Stimulated activated CD4-positive, alpha-beta T cell treated with anti-CD3 and anti-CD28 coated beads, TNF-alpha, amount 100 ng/mL, for 24 hours (primary cell): ENCODE measurements around the gene ZNF91.
"Not testable (repeated sequence)": the region's sequence is repeated elsewhere in the genome, so short reads cannot be mapped to it uniquely, and the experiment has no call there.

Source experiments
- DNase-seq, 3 experiments: peaks; one replicate each; pipeline ENCODE4 v3.0.0-alpha.2; 2020; ENCODE audit warnings: low read depth in 3 of 3

Gene ZNF91

GRCh38 chr19:23395041-23395721 lies at the start of gene ZNF91:
TSS of gene ZNF91 (minus strand) at chr19:23395471. CDS start at chr19:23395354, 117 bp downstream.
- DNase-seq: peak; percentile 78 to 90 (median 89)

DNA sequence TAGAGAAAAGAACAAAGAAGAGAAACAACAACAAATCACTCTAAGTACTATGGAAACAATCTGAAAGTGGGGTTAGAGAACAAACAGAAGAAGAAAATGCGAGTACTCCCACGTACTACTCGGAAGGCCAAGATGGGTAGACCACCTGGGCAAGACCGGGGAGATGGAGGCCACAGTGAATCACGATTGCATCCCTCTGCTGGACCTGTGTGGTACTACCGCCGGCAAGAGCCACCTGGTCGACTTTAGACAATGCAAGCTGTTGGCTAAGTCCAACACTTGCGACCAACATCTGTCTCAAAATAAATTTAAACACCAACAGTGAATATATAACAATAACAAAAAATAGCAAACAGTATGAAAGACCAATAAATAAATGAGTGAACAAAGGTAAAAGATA lies 45.5 kb upstream of the ZNF91 start:
- no peak for DNase-seq

GRCh38 chr19:23440207-23440606 lies 44.9 kb upstream of the ZNF91 start:
- DNase-seq: no peak

- no peak for DNase-seq
Observed at GRCh38 chr19:23439623-23440022, 44.4 kb upstream of the ZNF91 start.

DNA sequence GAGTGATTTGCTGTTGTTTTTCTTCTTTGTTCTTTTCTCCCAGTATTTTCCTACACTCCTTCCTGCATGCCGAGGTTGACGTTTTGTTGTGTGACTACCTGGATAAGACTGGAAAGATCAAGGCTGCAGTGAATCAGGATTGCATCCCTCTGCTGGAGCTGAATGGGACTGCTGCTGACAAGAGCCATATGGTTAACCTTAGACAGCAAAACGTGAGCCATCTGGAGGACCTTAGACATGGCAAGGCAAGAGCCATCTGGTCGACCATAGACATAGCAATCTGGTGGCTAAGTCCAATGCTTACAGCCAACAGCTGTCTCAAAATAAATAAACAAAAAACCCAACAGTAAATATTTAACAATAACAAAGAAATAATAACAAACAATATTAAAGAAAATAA lies 42.6 kb upstream of the ZNF91 start:
- no peak for DNase-seq

DNA sequence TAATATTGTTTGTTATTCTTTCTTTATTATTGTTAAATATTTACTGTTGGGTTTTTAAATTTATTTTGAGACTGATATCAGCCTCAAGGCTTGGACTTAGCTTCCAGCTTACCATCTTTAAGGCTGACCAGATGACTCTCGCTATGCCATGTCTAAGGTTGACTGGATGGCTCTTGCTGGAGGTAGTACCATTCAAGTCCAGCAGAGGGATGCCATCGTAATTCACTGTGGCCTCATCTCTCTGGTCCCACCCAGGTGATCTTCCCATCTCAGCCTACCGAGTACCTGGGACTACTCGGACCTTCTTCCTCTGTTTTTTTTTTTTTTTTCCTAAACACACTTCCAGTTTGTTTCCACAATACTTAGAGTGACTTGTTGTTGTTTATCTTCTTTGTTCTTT lies 41.7 kb upstream of the ZNF91 start:
- DNase-seq: no peak

DNA sequence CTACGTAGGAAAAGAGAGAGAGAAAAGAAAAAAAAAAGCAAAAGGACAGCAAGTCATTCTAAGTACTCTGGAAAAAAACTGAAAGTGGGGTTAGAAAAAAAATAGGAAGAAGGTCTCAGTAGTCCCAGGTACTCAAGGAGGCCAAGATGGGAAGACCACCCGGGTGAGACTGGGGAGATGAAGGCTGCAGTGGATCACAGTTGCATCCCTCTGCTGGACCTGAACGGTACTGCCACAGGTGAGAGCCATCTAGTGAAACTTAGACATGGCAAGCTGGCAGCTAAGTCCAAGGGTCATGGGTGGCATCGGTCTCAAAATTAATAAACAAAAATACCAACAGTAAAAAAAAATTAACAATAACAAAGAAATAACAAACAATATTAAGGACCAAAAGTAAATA lies 41.0 kb upstream of the ZNF91 start:
- DNase-seq: no peak

DNA sequence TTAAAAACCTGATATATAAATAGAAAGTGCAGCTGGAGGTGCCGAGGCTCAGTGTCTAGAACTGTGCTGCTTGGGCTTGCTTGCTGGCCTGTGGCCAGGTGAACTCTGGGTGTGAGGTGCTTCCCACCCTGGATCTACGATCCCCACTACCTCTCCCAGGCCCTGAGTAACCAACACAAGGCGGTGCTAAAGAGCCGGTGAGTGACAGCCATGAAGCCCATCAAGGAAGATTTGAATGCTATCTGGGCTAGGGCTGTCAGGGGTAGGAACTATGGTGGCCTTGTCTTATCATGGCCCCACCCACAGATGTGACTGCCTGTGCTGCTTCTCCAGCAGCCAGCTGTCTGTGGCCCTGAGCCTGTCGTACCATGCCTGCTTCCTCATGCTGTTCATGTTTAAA lies 25.6 kb upstream of the ZNF91 start:
- DNase-seq: no peak

DNA sequence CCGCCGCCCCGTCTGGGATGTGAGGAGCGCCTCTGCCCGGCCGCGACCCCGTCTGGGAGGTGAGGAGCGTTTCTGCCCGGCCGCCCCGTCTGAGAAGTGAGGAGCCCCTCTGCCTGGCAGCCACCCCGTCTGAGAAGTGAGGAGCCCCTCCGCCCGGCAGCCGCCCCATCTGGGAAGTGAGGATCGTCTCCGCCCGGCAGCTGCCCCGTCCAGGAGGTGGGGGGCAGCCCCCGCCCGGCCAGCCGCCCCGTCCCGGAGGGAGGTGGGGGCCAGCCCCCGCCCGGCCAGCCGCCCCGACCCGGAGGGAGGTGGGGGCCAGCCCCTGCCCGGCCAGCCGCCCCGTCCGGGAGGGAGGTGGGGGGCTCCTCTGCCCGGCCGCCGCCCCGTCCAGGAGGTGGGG lies 24.0 kb upstream of the ZNF91 start:
- not testable (repeated sequence) for DNase-seq

DNA sequence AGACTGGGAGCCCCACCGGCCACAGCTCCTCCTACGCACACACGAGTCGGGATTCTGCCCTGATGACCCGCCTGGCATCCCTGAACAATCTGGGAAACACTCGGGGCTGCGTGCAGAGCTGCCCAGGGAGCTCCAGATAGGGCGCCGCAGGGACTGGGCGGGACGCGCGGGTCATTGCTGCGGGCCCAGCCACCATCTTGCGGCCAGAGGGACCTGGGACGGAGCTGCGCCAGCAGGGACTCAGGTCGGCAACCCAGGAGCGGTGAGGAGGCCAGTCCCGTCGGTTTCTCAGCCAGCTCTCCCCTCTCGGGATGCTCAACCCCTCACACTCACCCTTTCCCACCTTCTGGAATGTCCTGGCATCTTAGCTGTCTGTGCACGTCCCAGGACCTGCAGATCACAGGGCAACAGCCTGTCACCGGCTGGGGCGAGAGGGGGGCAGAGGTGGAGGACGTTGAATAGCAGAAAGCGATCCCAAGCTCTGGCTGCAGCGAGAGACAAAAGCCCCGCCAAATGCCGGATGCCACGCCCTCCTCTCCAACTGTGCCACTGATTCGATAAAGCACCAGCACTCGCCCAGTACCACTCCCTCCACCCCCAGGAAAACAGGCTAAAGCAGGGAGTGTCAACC lies 20.4 kb upstream of the ZNF91 start:
- DNase-seq: peak in 1 of 3 experiments; percentile 24

- DNase-seq: no peak
Observed at GRCh38 chr19:23415034-23415433, 19.8 kb upstream of the ZNF91 start.

- no peak for DNase-seq
Observed at GRCh38 chr19:23410155-23410554, 14.9 kb upstream of the ZNF91 start.

GRCh38 chr19:23409392-23410048 lies 14.2 kb upstream of the ZNF91 start:
- no peak for DNase-seq

DNA sequence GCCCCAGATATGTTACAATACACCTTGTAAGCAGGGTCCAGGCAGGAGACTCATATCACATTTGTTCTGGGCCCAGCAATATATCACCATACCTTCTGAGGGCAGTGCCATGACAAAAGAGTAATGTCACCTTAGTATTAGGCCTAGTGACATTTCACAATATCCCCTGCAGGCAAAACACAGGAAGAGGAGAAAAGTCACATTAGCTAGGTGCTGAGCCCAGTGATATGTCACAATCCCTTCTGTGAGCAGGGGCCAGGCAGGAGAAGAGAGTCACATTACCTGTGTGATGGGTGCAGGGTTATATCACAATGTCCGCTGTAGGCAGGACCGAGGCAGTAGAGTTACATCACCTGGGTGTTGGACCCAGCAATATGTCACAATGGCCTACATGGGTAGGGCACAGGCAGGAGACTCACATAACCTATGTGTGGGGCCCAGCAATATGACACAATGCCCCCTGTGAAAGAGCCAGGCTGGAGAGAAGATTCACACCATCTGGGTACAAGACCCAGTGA lies 12.4 kb upstream of the ZNF91 start:
- no peak for DNase-seq

GRCh38 chr19:23406721-23407120 lies 11.4 kb upstream of the ZNF91 start:
- no peak for DNase-seq

DNA sequence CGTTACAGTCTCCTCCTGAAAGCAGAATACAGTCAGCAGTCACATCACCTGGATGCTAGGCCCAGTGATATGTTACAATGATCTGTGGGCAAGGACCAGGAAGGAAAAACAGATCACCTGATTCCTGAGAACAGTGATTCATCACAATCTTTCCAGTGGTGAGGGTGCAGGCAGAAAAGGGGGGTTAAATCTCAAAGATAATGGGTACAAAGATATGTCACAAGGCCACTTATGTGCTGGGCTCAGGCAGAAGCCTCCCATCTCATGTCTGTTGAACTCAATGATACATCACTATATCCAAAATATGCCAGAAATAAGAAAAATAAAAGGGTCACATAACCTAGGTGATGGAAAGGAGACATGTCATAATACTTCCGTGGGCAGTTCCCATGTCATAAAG lies 10.8 kb upstream of the ZNF91 start:
- DNase-seq: no peak

DNA sequence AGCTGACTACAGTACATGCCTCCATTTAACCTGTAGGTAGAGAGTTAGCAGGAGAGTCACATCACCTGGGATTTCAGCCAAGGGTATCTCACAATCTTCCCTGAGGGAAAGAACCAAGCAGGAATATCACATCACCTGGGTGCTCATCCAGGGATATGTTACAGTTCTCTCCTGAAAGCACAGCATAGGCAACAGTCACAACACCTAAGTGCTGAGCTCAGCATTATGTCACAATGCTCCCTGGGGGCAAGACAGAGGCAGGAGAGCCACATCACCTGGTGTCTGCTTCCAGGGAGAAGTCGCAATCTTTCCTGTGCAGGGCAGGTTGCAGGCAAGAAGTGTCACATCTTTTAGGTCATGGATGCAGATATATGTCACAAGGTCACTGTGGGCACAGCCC lies 9.4 kb upstream of the ZNF91 start:
- DNase-seq: no peak

DNA sequence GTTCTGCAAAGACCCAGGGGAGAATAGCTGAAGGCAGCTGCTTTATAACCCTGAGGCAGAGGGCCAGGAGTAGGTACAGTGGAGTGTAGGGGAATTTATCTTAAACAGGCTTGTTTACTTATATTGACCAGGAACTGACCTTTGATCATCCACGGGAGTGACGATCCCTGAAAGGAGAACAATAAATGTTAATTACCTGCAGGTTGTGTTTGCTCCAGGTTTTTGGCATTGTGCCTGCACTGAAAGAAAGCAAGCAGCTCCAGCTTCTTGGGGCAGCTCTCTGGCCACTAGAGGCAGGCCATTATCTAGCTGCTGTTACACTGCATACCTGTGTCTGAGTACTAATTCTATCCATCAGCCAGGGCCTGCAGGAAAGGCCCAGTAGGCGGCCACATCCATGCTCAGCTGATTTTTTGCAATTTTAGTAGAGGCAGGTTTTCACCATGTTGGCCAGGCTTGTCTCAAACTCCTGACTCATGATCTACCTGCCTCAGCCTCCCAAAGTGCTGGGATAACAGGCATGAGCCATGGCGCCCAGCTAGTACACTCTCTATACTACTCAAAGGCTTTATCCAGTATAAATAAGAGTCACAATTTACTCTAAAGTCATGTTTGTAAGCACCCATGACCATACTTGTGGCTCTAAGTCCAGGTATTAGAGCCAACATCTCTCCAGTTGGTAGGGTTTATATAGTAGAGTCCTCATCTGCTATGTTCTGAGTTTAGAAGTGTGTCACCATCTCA lies 8.5 kb upstream of the ZNF91 start:
- DNase-seq: no peak

DNA sequence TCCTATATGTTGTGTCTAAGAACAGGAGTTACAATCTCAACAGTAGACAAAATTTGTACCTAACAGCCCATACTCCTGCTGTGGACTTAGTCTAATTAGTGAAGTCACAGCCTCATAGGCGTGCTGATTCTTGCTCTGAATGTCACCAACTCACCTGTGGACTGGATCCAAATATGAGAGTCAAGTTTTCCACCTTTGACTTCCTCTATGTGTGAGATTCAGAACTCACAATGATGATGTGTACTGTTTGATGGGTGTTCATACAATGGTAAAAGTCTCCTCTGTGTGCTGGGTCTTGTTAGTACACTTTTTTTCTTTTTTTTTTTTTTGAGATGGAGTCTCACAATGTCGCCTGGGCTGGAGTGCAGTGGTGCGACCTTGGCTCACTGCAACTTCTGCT lies 7.8 kb upstream of the ZNF91 start:
- no peak for DNase-seq

- DNase-seq: no peak
Observed at GRCh38 chr19:23402388-23402787, 7.1 kb upstream of the ZNF91 start.

DNA sequence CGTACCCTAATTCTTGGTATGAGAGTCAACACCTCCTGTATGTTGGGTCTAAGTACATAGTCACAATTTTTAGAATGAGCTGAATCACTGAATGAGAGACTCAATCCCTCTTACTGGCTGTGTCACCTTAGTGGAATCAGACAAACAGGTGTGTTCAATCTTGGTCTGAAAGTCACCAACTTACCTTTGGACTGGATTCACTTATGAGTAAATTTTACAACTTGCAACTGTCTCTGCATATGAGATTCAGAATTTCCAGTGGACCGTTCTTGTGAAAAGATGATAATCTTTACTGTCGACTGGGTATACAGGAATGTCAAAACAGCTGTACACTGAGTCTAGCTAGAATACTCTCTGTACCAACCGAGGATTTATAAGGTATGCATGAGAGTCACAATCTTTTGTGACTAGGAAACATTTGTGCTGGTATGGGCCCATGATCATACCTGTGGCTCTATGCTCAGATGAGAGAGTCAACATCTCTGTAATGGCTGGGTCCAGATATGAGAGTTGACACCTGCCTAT lies 5.9 kb upstream of the ZNF91 start:
- no peak for DNase-seq

DNA sequence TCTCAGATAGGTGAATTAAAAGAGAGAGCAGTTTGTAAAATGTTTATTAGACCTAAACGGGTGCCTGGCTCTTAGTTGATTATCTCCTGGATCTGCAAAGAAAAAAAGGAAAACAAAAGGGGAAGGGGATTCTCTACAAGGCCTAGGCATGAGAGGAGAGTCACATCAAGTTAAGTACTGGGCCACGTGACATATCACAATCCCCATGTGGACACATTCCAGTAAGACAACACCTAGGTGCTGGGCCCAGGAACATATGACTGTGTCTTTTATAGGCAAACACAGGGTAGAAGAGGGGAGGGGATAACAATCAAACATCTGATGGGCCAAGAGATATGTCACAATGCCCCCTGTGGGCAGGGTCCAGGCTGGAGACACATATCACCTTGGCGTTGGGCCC lies 4.2 kb upstream of the ZNF91 start:
- DNase-seq: no peak
